Esophagus (tissue), 2 donors: Measurements from ENCODE around the gene GJB4. TPM values are rescaled to one million over a fixed set of nuclear protein-coding genes. Genes with fewer than 3 reads are reported as not detected.
"Not testable (repeated sequence)": the region's sequence is repeated elsewhere in the genome, so short reads cannot be mapped to it uniquely, and the experiment has no call there.

Source experiments
- H3K27ac ChIP-seq, 2 donors: one replicate each; pipeline ENCODE4 v1.5.1; 2013; ENCODE audit warnings: low read depth in 2 of 2, mild to moderate bottlenecking in 2 of 2, inconsistent platforms in 1 of 2, low read length in 1 of 2, moderate library complexity in 1 of 2
- H3K27me3 ChIP-seq, 2 donors: one replicate each; pipeline ENCODE4 v1.6.1; 2013; ENCODE audit warnings: low read length in 2 of 2, control low read depth in 1 of 2, mild to moderate bottlenecking in 1 of 2; ENCODE audit not compliant: insufficient read depth in 2 of 2, control insufficient read depth in 1 of 2
- H3K36me3 ChIP-seq, 2 donors: one replicate each; pipeline ENCODE4 v1.6.1; 2013; ENCODE audit warnings: low read length in 1 of 2; ENCODE audit not compliant: control insufficient read depth in 2 of 2, insufficient read depth in 2 of 2
- H3K4me1 ChIP-seq, 2 donors: one replicate each; pipeline ENCODE4 v1.6.1; 2013; ENCODE audit warnings: low read length in 1 of 2; ENCODE audit not compliant: control insufficient read depth in 2 of 2, insufficient read depth in 2 of 2
- H3K4me3 ChIP-seq, 2 donors: one replicate each; pipeline ENCODE4 v1.5.1; 2013; ENCODE audit warnings: low read length in 2 of 2, mild to moderate bottlenecking in 2 of 2, low read depth in 1 of 2, moderate library complexity in 1 of 2
- H3K9me3 ChIP-seq, 2 donors: one replicate each; pipeline ENCODE4 v1.6.1; 2013; ENCODE audit warnings: mild to moderate bottlenecking in 2 of 2, low read depth in 1 of 2, low read length in 1 of 2, moderate library complexity in 1 of 2; ENCODE audit not compliant: control insufficient read depth in 2 of 2, insufficient read depth in 1 of 2
- WGBS, 2 donors: extraction: QIAGEN DNeasy Blood & Tissue Kit; methylation state at CpG; one replicate each; pipeline ENCODE4 v1.1.7; 2013; 5-methylcytosine and 5-hydroxymethylcytosine counted together
- polyA plus RNA-seq, 2 donors: library from polyadenylated mRNA; stranded (reverse); fragments of 200-250 nt; gene quantifications; one replicate each; pipeline ENCODE4 v1.2.3, GENCODE V29; 2013
- donor health status: healthy with polysubstance abuse.
- donor health status: Bipolar disorder and iron deficiency.

Gene GJB4
- polyA plus RNA-seq, 2 donors = 1.7 to 2.3 TPM

- H3K27ac ChIP-seq, H3K4me1 ChIP-seq, H3K36me3 ChIP-seq, H3K9me3 ChIP-seq, H3K27me3 ChIP-seq, H3K4me3 ChIP-seq: not testable (repeated sequence)
- 87 to 96% methylated on average over 4 of the region's 4 CpGs for WGBS, 2 donors
Observed at GRCh38 chr1:34773114-34773513, 13.6 kb downstream of the GJB4 start.

- H3K27me3 ChIP-seq = no peaks in the 10 kb centered on the region
- H3K36me3 ChIP-seq = no peaks in the 10 kb centered on the region
- 69 to 77% methylated on average over 8 of the region's 8 CpGs for WGBS, 2 donors
- H3K27ac ChIP-seq = no peak overlapping the region
- H3K9me3 ChIP-seq = no peaks in the 10 kb centered on the region
- no peak overlapping the region for H3K4me3 ChIP-seq
- H3K4me1 ChIP-seq = peaks cover 0 to 9% of the 10 kb centered on the region in 2 donors
Observed at GRCh38 chr1:34774957-34775356, 15.4 kb downstream of the GJB4 start.

GRCh38 chr1:34776911-34777310 is 17.4 kb downstream of the GJB4 start:
- H3K9me3 ChIP-seq = no peaks in the 10 kb centered on the region
- H3K27ac ChIP-seq = no peak overlapping the region
- no peak overlapping the region for H3K4me3 ChIP-seq
- H3K27me3 ChIP-seq = no peaks in the 10 kb centered on the region
- WGBS, 2 donors = 53 to 60% methylated on average over 3 of the region's 3 CpGs
- H3K4me1 ChIP-seq = peaks cover 4 to 13% of the 10 kb centered on the region in 2 donors
- H3K36me3 ChIP-seq = no peaks in the 10 kb centered on the region

GRCh38 chr1:34777519-34778321 is 18.2 kb downstream of the GJB4 start:
- WGBS, 2 donors = 57 to 78% methylated on average over 10 of the region's 10 CpGs
- no peaks in the 10 kb centered on the region for H3K36me3 ChIP-seq
- no peaks in the 10 kb centered on the region for H3K27me3 ChIP-seq
- peaks cover 4 to 13% of the 10 kb centered on the region in 2 donors for H3K4me1 ChIP-seq
- no peak overlapping the region for H3K4me3 ChIP-seq
- H3K27ac ChIP-seq = no peak overlapping the region
- no peaks in the 10 kb centered on the region for H3K9me3 ChIP-seq

GRCh38 chr1:34778381-34778780 is 18.8 kb downstream of the GJB4 start:
- WGBS, 2 donors = 78 to 83% methylated on average over 6 of the region's 6 CpGs
- H3K27me3 ChIP-seq = no peaks in the 10 kb centered on the region
- H3K4me3 ChIP-seq = no peak overlapping the region
- no peaks in the 10 kb centered on the region for H3K9me3 ChIP-seq
- no peaks in the 10 kb centered on the region for H3K36me3 ChIP-seq
- peaks cover 4 to 13% of the 10 kb centered on the region in 2 donors for H3K4me1 ChIP-seq
- no peak overlapping the region for H3K27ac ChIP-seq

GRCh38 chr1:34779005-34779404 is 19.5 kb downstream of the GJB4 start:
- Histone ChIP-seq H3K27ac (no peak overlapping the region), H3K4me1 (peaks cover 6 to 13% of the 10 kb centered on the region in 2 donors), H3K9me3 (no peaks in the 10 kb centered on the region), H3K27me3 (no peaks in the 10 kb centered on the region), H3K36me3 (peaks cover 0 to 4% of the 10 kb centered on the region in 2 donors), H3K4me3 (no peak overlapping the region)
- 86 to 90% methylated on average over 5 of the region's 5 CpGs for WGBS, 2 donors

- no peaks in the 10 kb centered on the region for H3K9me3 ChIP-seq
- no peak overlapping the region for H3K4me3 ChIP-seq
- H3K4me1 ChIP-seq = peaks cover 6 to 13% of the 10 kb centered on the region in 2 donors
- 59 to 70% methylated on average over 5 of the region's 5 CpGs for WGBS, 2 donors
- peak overlapping the region; percentile 13 to 20 for H3K27ac ChIP-seq
- peaks cover 0 to 5% of the 10 kb centered on the region in 2 donors for H3K36me3 ChIP-seq
- no peaks in the 10 kb centered on the region for H3K27me3 ChIP-seq
Observed at GRCh38 chr1:34779526-34779925, 20.0 kb downstream of the GJB4 start.

GRCh38 chr1:34779962-34780361 is 20.4 kb downstream of the GJB4 start:
- H3K4me3 ChIP-seq = no peak overlapping the region
- H3K9me3 ChIP-seq = no peaks in the 10 kb centered on the region
- peak overlapping the region; percentile 13 to 78 for H3K27ac ChIP-seq
- no peaks in the 10 kb centered on the region for H3K27me3 ChIP-seq
- peaks cover 0 to 9% of the 10 kb centered on the region in 2 donors for H3K36me3 ChIP-seq
- WGBS, 2 donors = 85 to 86% methylated on average over 5 of the region's 5 CpGs
- H3K4me1 ChIP-seq = peaks cover 6 to 16% of the 10 kb centered on the region in 2 donors

GRCh38 chr1:34780528-34780927 is 21.0 kb downstream of the GJB4 start:
- Histone ChIP-seq H3K4me3 (no peak overlapping the region), H3K4me1 (peaks cover 6 to 19% of the 10 kb centered on the region in 2 donors), H3K36me3 (peaks cover 0 to 15% of the 10 kb centered on the region in 2 donors), H3K9me3 (no peaks in the 10 kb centered on the region), H3K27me3 (no peaks in the 10 kb centered on the region), H3K27ac (peak overlapping the region; percentile 78 to 95)
- 43 to 63% methylated on average over 2 of the region's 2 CpGs for WGBS, 2 donors
